DMS79 treated with DMSO at 0.1 percent for 48 hours (cell line): ENCODE measurements around the gene PLCB1.
"Not testable (repeated sequence)": the region's sequence is repeated elsewhere in the genome, so short reads cannot be mapped to it uniquely, and the experiment has no call there.

Experiments used
- DNase-seq: peaks from one replicate; lab custom pipeline; 2025; lab: John Stamatoyannopoulos, UW

PLCB1 gene

GRCh38 chr20:8547035-8547650, 415.1 kb downstream of the PLCB1 start:
- no peak for DNase-seq

GRCh38 chr20:8547968-8548588, 416.0 kb downstream of the PLCB1 start:
- no peak for DNase-seq

- no peak for DNase-seq
Observed at GRCh38 chr20:8549192-8549591, 417.1 kb downstream of the PLCB1 start.

GRCh38 chr20:8557711-8558110, 425.6 kb downstream of the PLCB1 start:
- DNase-seq: no peak

GRCh38 chr20:8562356-8562755, 430.3 kb downstream of the PLCB1 start:
- DNase-seq: no peak

GRCh38 chr20:8568075-8568474, 436.0 kb downstream of the PLCB1 start:
- no peak for DNase-seq

GRCh38 chr20:8569766-8570165, 437.7 kb downstream of the PLCB1 start:
- no peak for DNase-seq

- DNase-seq: no peak
Observed at GRCh38 chr20:8571611-8572010, 439.5 kb downstream of the PLCB1 start.

GRCh38 chr20:8573686-8574085, 441.6 kb downstream of the PLCB1 start:
- DNase-seq: no peak

- DNase-seq: no peak
Observed at GRCh38 chr20:8575114-8575513, 443.0 kb downstream of the PLCB1 start.

- DNase-seq: no peak
Observed at GRCh38 chr20:8578161-8578865, 446.2 kb downstream of the PLCB1 start.

GRCh38 chr20:8579035-8579434, 447.0 kb downstream of the PLCB1 start:
- DNase-seq: no peak

GRCh38 chr20:8581446-8582183, 449.5 kb downstream of the PLCB1 start:
- no peak for DNase-seq

GRCh38 chr20:8583012-8583565, 451.0 kb downstream of the PLCB1 start:
- no peak for DNase-seq

GRCh38 chr20:8583566-8584043, 451.5 kb downstream of the PLCB1 start:
- no peak for DNase-seq

- no peak for DNase-seq
Observed at GRCh38 chr20:8587251-8587650, 455.2 kb downstream of the PLCB1 start.

- DNase-seq: no peak
Observed at GRCh38 chr20:8587810-8588209, 455.7 kb downstream of the PLCB1 start.

- DNase-seq: no peak
Observed at GRCh38 chr20:8589956-8590355, 457.9 kb downstream of the PLCB1 start.

GRCh38 chr20:8600910-8601541, 469.0 kb downstream of the PLCB1 start:
- DNase-seq: not testable (repeated sequence)

GRCh38 chr20:8601542-8601912, 469.5 kb downstream of the PLCB1 start:
- DNase-seq: no peak

GRCh38 chr20:8602389-8603116, 470.5 kb downstream of the PLCB1 start:
- DNase-seq: no peak
